Gastroesophageal sphincter (tissue), 4 donors: ENCODE data around the gene RBFOX2. TPM values are rescaled to one million over a fixed set of nuclear protein-coding genes. Genes with fewer than 3 reads are reported as not detected.

Experiments
- ATAC-seq: fragments of 150-250 bp; one replicate; pipeline ENCODE4 v1.9.1; 2016; ENCODE audit warnings: mild to moderate bottlenecking, moderate library complexity
- H3K27ac ChIP-seq, 4 donors: fragments of 200-600 bp; sonication (generic) in 3 of 4; 1 replicate in 3 of 4; 2 replicates in 1 of 4; pipeline ENCODE4 v1.5.1; 2016 to 2019
- H3K27me3 ChIP-seq: fragments of 200-600 bp; sonication (generic); one replicate; pipeline ENCODE4 v1.5.1; 2019
- H3K36me3 ChIP-seq, 2 donors: fragments of 200-600 bp; sonication (generic); one replicate each; pipeline ENCODE4 v1.5.1; 2019; ENCODE audit warnings: control low read depth in 1 of 2
- H3K4me1 ChIP-seq, 3 donors: fragments of 200-600 bp; sonication (generic); 1 replicate in 2 of 3; 2 replicates in 1 of 3; pipeline ENCODE4 v1.5.1; 2016 to 2019; ENCODE audit warnings: control low read depth in 2 of 3
- H3K4me3 ChIP-seq, 2 donors: fragments of 200-600 bp; sonication (generic); one replicate each; pipeline ENCODE4 v1.5.1; 2019; ENCODE audit warnings: mild to moderate bottlenecking in 1 of 2, moderate library complexity in 1 of 2
- H3K9me3 ChIP-seq, 3 donors: fragments of 200-600 bp; sonication (generic); one replicate each; pipeline ENCODE4 v1.5.1; 2017 to 2019; ENCODE audit warnings: control low read depth in 2 of 3
- CTCF ChIP-seq, 4 experiments: fragments of 200-600 bp in 2 of 4; fragments of 450-650 bp in 2 of 4; sonication (generic) in 1 of 4; IDR thresholded peaks; one replicate each; pipeline ENCODE4 v1.5.1; 2017 to 2019; ENCODE audit warnings: antibody characterized with exemption in 4 of 4, mild to moderate bottlenecking in 2 of 4, moderate library complexity in 2 of 4
- EP300 ChIP-seq: sonication (generic); formaldehyde crosslinking; IDR thresholded peaks from one replicate; pipeline ENCODE4 v1.6.1; 2017; ENCODE audit warnings: antibody characterized with exemption, mild to moderate bottlenecking
- POLR2A ChIP-seq, 2 donors: fragments of 450-650 bp; IDR thresholded peaks; one replicate each; pipeline ENCODE4 v1.6.1; 2017; ENCODE audit warnings: antibody characterized with exemption in 2 of 2, mild to moderate bottlenecking in 2 of 2, moderate library complexity in 1 of 2
- POLR2AphosphoS5 ChIP-seq: sonication (generic); formaldehyde crosslinking; IDR thresholded peaks from one replicate; pipeline ENCODE4 v1.6.1; 2017; ENCODE audit warnings: antibody characterized with exemption
- WGBS, 2 donors: methylation state at CpG; one replicate each; pipeline ENCODE4 v1.1.5; 2018; ENCODE audit warnings: low coverage in 1 of 2; 5-methylcytosine and 5-hydroxymethylcytosine counted together
- total RNA-seq, 4 donors: library from RNA; depleted of rRNA; stranded (reverse); fragments of >200 nt; gene quantifications; one replicate each; pipeline ENCODE4 v1.1.0, GENCODE V29; 2016

The RBFOX2 gene
- total RNA-seq, 4 donors from 2014 or later = 120 to 197 (median 169) TPM

GRCh38 chr22:35896111-35896705, 132.4 kb downstream of the RBFOX2 start:
- no peaks in the 10 kb centered on the region for H3K9me3 ChIP-seq
- no peak for ATAC-seq
- H3K27me3 ChIP-seq = no peaks in the 10 kb centered on the region
- H3K27ac ChIP-seq = peak overlapping the region; percentile 87 to 99 (median 88)
- no peak overlapping the region for H3K4me3 ChIP-seq
- TF ChIP-seq EP300 = no peak
- TF ChIP-seq CTCF (IDR thresholded peaks at IDR 0.05) = no peak
- TF ChIP-seq POLR2A (IDR thresholded peaks at IDR 0.05) = no peak
- TF ChIP-seq POLR2AphosphoS5 = no peak
- WGBS, 2 donors = 76 to 90% methylated on average over 6 to 7 of the region's 7 CpGs
- H3K36me3 ChIP-seq = no peaks in the 10 kb centered on the region
- peaks cover 14 to 77% (median 25%) of the 10 kb centered on the region in 3 donors for H3K4me1 ChIP-seq

GRCh38 chr22:35894937-35895708, 133.5 kb downstream of the RBFOX2 start:
- ATAC-seq = peak; percentile 91
- peak overlapping the region; percentile 51 to 91 for H3K4me3 ChIP-seq
- H3K27me3 ChIP-seq = no peaks in the 10 kb centered on the region
- H3K4me1 ChIP-seq = peaks cover 8 to 75% (median 18%) of the 10 kb centered on the region in 3 donors
- no peaks in the 10 kb centered on the region for H3K36me3 ChIP-seq
- peak overlapping the region; percentile 87 to 99 (median 88) for H3K27ac ChIP-seq
- TF ChIP-seq POLR2AphosphoS5 (peak; percentile 58), POLR2A (IDR thresholded peaks at IDR 0.05) (no peak)
- H3K9me3 ChIP-seq = no peaks in the 10 kb centered on the region
- WGBS, 2 donors = 28 to 37% methylated on average over 6 to 7 of the region's 7 CpGs

GRCh38 chr22:35894464-35894878, 134.2 kb downstream of the RBFOX2 start:
- TF ChIP-seq POLR2AphosphoS5 = peak; percentile 16
- peak; percentile 36 to 48 for TF ChIP-seq POLR2A (IDR thresholded peaks at IDR 0.05)
- peak; percentile 23 to 72 (median 60) for TF ChIP-seq CTCF (IDR thresholded peaks at IDR 0.05)
- no peak for TF ChIP-seq EP300
- WGBS, 2 donors = 22 to 39% methylated on average over 1 to 7 of the region's 7 CpGs
- Histone ChIP-seq H3K36me3 (no peaks in the 10 kb centered on the region), H3K27me3 (no peaks in the 10 kb centered on the region), H3K9me3 (no peaks in the 10 kb centered on the region), H3K4me1 (peaks cover 8 to 74% (median 18%) of the 10 kb centered on the region in 3 donors), H3K4me3 (peak overlapping the region; percentile 51 to 91), H3K27ac (peak overlapping the region; percentile 87 to 99 (median 88))
- peak; percentile 87 for ATAC-seq

DNA sequence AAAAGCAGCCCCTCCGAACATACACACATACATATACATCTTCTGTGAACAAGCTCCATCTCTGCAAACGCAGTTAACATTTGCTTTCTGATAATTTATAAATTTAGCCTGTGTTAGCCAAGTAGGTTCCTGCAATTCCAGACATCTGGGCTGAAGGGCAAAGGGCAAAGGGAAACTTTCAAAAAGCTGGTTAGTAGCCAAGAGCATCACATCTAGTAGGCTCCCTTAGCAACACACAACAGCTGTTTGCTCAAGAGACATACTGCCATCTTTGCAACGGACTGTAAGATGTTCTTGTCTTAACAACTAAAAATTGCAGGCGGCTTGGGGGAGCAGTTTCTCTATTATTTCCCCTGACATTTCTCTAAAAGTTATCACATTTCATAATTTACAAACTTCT, 134.9 kb downstream of the RBFOX2 start:
- 29 to 34% methylated on average over 4 of the region's 4 CpGs for WGBS, 2 donors
- Histone ChIP-seq H3K9me3 (no peaks in the 10 kb centered on the region), H3K36me3 (no peaks in the 10 kb centered on the region), H3K27ac (peak overlapping the region; percentile 87 to 99 (median 88)), H3K27me3 (no peaks in the 10 kb centered on the region), H3K4me3 (peak overlapping the region; percentile 51 to 91), H3K4me1 (peaks cover 8 to 69% (median 18%) of the 10 kb centered on the region in 3 donors)
- no peak for ATAC-seq
- peak; percentile 72 for TF ChIP-seq POLR2AphosphoS5
- no peak for TF ChIP-seq CTCF (IDR thresholded peaks at IDR 0.05)

- Histone ChIP-seq H3K36me3 (no peaks in the 10 kb centered on the region), H3K27ac (peak overlapping the region; percentile 87 to 99 (median 88)), H3K27me3 (no peaks in the 10 kb centered on the region), H3K4me3 (peak overlapping the region; percentile 51 to 91), H3K4me1 (peaks cover 8 to 69% (median 18%) of the 10 kb centered on the region in 3 donors), H3K9me3 (no peaks in the 10 kb centered on the region)
- TF ChIP-seq POLR2A (IDR thresholded peaks at IDR 0.05) = no peak
- TF ChIP-seq CTCF (IDR thresholded peaks at IDR 0.05) = no peak
- TF ChIP-seq POLR2AphosphoS5 = peak; percentile 73
- TF ChIP-seq EP300 = no peak
- 13 to 21% methylated on average over 4 of the region's 4 CpGs for WGBS, 2 donors
- peak; percentile 20 for ATAC-seq
Observed at GRCh38 chr22:35892192-35892591, 136.4 kb downstream of the RBFOX2 start.
